Measurements from ENCODE around the gene MAP3K14. TPM values are rescaled to one million over a fixed set of nuclear protein-coding genes. Genes with fewer than 3 reads are reported as not detected.
A peak's percentile ranks its signal among the peaks of the same experiment; 100 is the strongest.

The MAP3K14 gene
- total RNA-seq, 1 experiment from 2014 or later: 10.0 TPM

GRCh38 chr17:45342871-45343526, 26.2 kb upstream of the MAP3K14 start:
- intact Hi-C loops (cut with micrococcal nuclease; ENCODE audit: unreplicated experiment): no loop called here
- Mint-ChIP-seq H3K9me3 (ENCODE audit: unreplicated experiment) (no peaks in the 10 kb centered on the region), H3K36me3 (ENCODE audit: insufficient read depth, unreplicated experiment) (peaks cover 5% of the 10 kb centered on the region), H3K27me3 (ENCODE audit: insufficient read depth, unreplicated experiment) (peaks cover 3% of the 10 kb centered on the region), H3K4me3 (ENCODE audit: unreplicated experiment) (no peak overlapping the region), H3K27ac (ENCODE audit: unreplicated experiment) (no peak overlapping the region), H3K4me1 (ENCODE audit: low read depth, unreplicated experiment) (peaks cover 10% of the 10 kb centered on the region)
- POLR2A ChIA-PET: no interaction called here
- no peak overlapping the region for H3K4me3 ChIP-seq (ENCODE audit: low read depth, low read length)
- H3K36me3 ChIP-seq (ENCODE audit: control insufficient read depth, insufficient read depth, low read length): no peaks in the 10 kb centered on the region
- H3K4me1 ChIP-seq: no peaks in the 10 kb centered on the region; the same call in 1 of the 2 replicates
- TF ChIP-seq, protein P1, sequence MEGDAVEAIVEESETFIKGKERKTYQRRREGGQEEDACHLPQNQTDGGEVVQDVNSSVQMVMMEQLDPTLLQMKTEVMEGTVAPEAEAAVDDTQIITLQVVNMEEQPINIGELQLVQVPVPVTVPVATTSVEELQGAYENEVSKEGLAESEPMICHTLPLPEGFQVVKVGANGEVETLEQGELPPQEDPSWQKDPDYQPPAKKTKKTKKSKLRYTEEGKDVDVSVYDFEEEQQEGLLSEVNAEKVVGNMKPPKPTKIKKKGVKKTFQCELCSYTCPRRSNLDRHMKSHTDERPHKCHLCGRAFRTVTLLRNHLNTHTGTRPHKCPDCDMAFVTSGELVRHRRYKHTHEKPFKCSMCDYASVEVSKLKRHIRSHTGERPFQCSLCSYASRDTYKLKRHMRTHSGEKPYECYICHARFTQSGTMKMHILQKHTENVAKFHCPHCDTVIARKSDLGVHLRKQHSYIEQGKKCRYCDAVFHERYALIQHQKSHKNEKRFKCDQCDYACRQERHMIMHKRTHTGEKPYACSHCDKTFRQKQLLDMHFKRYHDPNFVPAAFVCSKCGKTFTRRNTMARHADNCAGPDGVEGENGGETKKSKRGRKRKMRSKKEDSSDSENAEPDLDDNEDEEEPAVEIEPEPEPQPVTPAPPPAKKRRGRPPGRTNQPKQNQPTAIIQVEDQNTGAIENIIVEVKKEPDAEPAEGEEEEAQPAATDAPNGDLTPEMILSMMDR (IDR thresholded peaks at IDR 0.05; ENCODE audit: insufficient read depth in 1 of 2, low read depth in 1 of 2, low read length in 1 of 2, severe bottlenecking in 1 of 2, unreplicated experiment in 1 of 2): no peak
- H3K9me3 ChIP-seq: no peaks in the 10 kb centered on the region
- no TSS peak for BruUV-seq (replicated peaks)
- CTCF ChIA-PET: no interaction called here
- no peaks in the 10 kb centered on the region for H3K27me3 ChIP-seq (replicated peaks; ENCODE audit: control insufficient read depth, insufficient read depth, low read length)
- DNase-seq: peak in 1 of 2 experiments; percentile 7

DNA sequence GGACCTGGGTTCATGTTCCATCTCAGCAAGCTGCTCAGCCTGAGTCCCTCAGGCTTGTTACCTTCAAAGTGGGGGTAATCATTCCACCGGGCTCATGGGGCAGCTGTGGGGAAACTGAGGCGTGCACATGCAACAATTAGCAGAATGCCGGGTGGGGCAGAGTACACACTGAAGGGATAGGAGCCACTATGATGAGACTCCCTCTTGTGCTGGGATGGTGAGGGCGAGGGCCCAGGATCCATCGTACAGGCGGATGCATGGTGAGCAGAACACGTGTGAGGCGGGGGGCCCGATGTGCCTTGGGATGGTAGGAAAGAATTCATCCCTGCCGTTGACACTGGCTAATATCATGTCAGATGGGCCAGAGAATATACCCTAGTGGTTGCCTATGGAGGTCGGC, 25.5 kb upstream of the MAP3K14 start:
- H3K4me3 ChIP-seq (ENCODE audit: low read depth, low read length): no peak overlapping the region

DNA sequence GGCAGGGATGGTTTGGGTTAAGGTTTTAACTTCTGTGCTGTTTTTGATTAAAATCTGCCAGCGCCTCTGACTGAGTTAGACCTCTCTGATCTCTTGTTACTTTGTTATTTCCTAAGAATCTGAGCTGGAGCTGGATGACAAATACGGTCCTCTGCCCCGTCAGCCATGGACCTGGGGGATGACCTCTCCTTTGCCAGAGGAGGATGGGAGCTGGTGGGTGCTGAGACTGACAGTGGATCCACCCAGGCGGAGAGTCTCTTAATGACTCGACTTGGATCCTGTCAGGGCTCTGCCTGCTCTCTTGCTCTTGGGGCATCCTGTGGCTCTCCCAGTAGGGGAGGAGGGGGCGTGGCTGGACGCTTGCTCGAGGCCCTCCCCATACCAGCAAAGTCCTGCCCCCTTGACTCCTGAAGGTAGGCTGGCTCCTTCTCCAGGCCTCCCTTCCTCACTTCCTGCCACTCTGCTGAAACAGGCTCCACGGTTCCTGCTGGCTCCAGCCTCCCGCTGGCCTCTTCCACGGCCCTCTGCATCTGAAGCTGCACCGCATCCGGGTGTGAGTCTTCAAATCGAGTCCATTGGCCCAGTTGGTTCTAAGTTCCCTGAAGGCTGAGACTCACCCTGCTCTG, 24.8 kb upstream of the MAP3K14 start:
- Mint-ChIP-seq H3K36me3 (ENCODE audit: insufficient read depth, unreplicated experiment) (peaks cover 5% of the 10 kb centered on the region), H3K27ac (ENCODE audit: unreplicated experiment) (no peak overlapping the region), H3K9me3 (ENCODE audit: unreplicated experiment) (no peaks in the 10 kb centered on the region), H3K4me1 (ENCODE audit: low read depth, unreplicated experiment) (peaks cover 10% of the 10 kb centered on the region), H3K27me3 (ENCODE audit: insufficient read depth, unreplicated experiment) (no peaks in the 10 kb centered on the region), H3K4me3 (ENCODE audit: unreplicated experiment) (no peak overlapping the region)
- Histone ChIP-seq H3K36me3 (ENCODE audit: control insufficient read depth, insufficient read depth, low read length) (no peaks in the 10 kb centered on the region), H3K4me1 (no peaks in the 10 kb centered on the region; the same call in 1 of the 2 replicates), H3K27me3 (replicated peaks; ENCODE audit: control insufficient read depth, insufficient read depth, low read length) (no peaks in the 10 kb centered on the region), H3K9me3 (no peaks in the 10 kb centered on the region), H3K4me3 (ENCODE audit: low read depth, low read length) (no peak overlapping the region)
- intact Hi-C loops (cut with micrococcal nuclease; ENCODE audit: unreplicated experiment): loop anchor here (2.0 kb wide), 1 partner anchor 25 kb away; the partner anchor contains the start of gene MAP3K14
- POLR2A ChIA-PET: no interaction called here
- TF ChIP-seq, protein P1 (IDR thresholded peaks at IDR 0.05; ENCODE audit: insufficient read depth in 1 of 2, low read depth in 1 of 2, low read length in 1 of 2, severe bottlenecking in 1 of 2, unreplicated experiment in 1 of 2): no peak
- DNase-seq: peak; percentile 65 to 74
- BruUV-seq (replicated peaks): no TSS peak
- CTCF ChIA-PET: interaction anchor here (0.6 kb wide), 1 partner anchor 93 kb away, joined by 3 read pairs; no protein-coding TSS in a partner anchor

More for the DNA sequence above, 25.5 kb upstream of the MAP3K14 start:
- no peaks in the 10 kb centered on the region for H3K27me3 Mint-ChIP-seq (ENCODE audit: insufficient read depth, unreplicated experiment)
- no peaks in the 10 kb centered on the region for H3K9me3 Mint-ChIP-seq (ENCODE audit: unreplicated experiment)
- no peaks in the 10 kb centered on the region for H3K36me3 ChIP-seq (ENCODE audit: control insufficient read depth, insufficient read depth, low read length)
- no peak overlapping the region for H3K27ac Mint-ChIP-seq (ENCODE audit: unreplicated experiment)
- ChIA-PET CTCF (no interaction called here), POLR2A (no interaction called here)
- no peak for DNase-seq
- no peak overlapping the region for H3K4me3 Mint-ChIP-seq (ENCODE audit: unreplicated experiment)
- BruUV-seq (replicated peaks): no TSS peak
- H3K9me3 ChIP-seq: no peaks in the 10 kb centered on the region
- no peaks in the 10 kb centered on the region; the same call in 1 of the 2 replicates for H3K4me1 ChIP-seq
- TF ChIP-seq, protein P1 (IDR thresholded peaks at IDR 0.05; ENCODE audit: insufficient read depth in 1 of 2, low read depth in 1 of 2, low read length in 1 of 2, severe bottlenecking in 1 of 2, unreplicated experiment in 1 of 2): no peak
- no peaks in the 10 kb centered on the region for H3K27me3 ChIP-seq (replicated peaks; ENCODE audit: control insufficient read depth, insufficient read depth, low read length)
- intact Hi-C loops (cut with micrococcal nuclease; ENCODE audit: unreplicated experiment): no loop called here
- H3K4me1 Mint-ChIP-seq (ENCODE audit: low read depth, unreplicated experiment): peaks cover 10% of the 10 kb centered on the region
- peaks cover 5% of the 10 kb centered on the region for H3K36me3 Mint-ChIP-seq (ENCODE audit: insufficient read depth, unreplicated experiment)

Data from Caco-2 (cell line).